NCI-H2107 treated with DMSO at 0.1 percent for 48 hours (cell line): Measurements from ENCODE around the gene PPP1R7.
"Not testable (repeated sequence)": the region's sequence is repeated elsewhere in the genome, so short reads cannot be mapped to it uniquely, and the experiment has no call there.

Source experiments
- DNase-seq: peaks from one replicate; lab custom pipeline; 2025; ENCODE audit not compliant: unreplicated experiment; lab: John Stamatoyannopoulos, UW

The PPP1R7 gene

GRCh38 chr2:241149925-241150659 lies at the start of gene PPP1R7:
TSS of gene PPP1R7 (plus strand) at chr2:241150467. CDS start at chr2:241150496, 29 bp downstream.
- peak; percentile 88 for DNase-seq

- peak; percentile 49 for DNase-seq
Observed at GRCh38 chr2:241102239-241102803, 47.9 kb upstream of the PPP1R7 start, which contains the start of gene MTERF4. TSS of gene MTERF4 (minus strand) at chr2:241102287. CDS start at chr2:241102273, 14 bp downstream.

- no peak for DNase-seq
Observed at GRCh38 chr2:241103176-241103595, 47.1 kb upstream of the PPP1R7 start.

GRCh38 chr2:241104611-241105010 lies 45.7 kb upstream of the PPP1R7 start:
- not testable (repeated sequence) for DNase-seq

- no peak for DNase-seq
Observed at GRCh38 chr2:241105641-241106040, 44.6 kb upstream of the PPP1R7 start.

- DNase-seq = no peak
Observed at GRCh38 chr2:241107031-241107783, 43.1 kb upstream of the PPP1R7 start.

- DNase-seq = no peak
Observed at GRCh38 chr2:241108271-241109209, 41.7 kb upstream of the PPP1R7 start.

- no peak for DNase-seq
Observed at GRCh38 chr2:241109210-241110088, 40.8 kb upstream of the PPP1R7 start.

- no peak for DNase-seq
Observed at GRCh38 chr2:241110089-241110606, 40.1 kb upstream of the PPP1R7 start.

GRCh38 chr2:241110607-241111439 lies 39.4 kb upstream of the PPP1R7 start:
- no peak for DNase-seq

- DNase-seq = no peak
Observed at GRCh38 chr2:241111440-241111805, 38.8 kb upstream of the PPP1R7 start.

- DNase-seq = no peak
Observed at GRCh38 chr2:241112046-241112445, 38.2 kb upstream of the PPP1R7 start.

- no peak for DNase-seq
Observed at GRCh38 chr2:241112592-241112991, 37.7 kb upstream of the PPP1R7 start.

- DNase-seq = no peak
Observed at GRCh38 chr2:241114836-241115235, 35.4 kb upstream of the PPP1R7 start.

- no peak for DNase-seq
Observed at GRCh38 chr2:241115361-241115760, 34.9 kb upstream of the PPP1R7 start.

GRCh38 chr2:241116606-241117560 lies 33.4 kb upstream of the PPP1R7 start:
- no peak for DNase-seq

- DNase-seq = no peak
Observed at GRCh38 chr2:241118737-241119505, 31.3 kb upstream of the PPP1R7 start.
